Head of caudate nucleus (tissue), 42 donors: ENCODE measurements around the gene C1QC.
"Not testable (repeated sequence)": the region's sequence is repeated elsewhere in the genome, so short reads cannot be mapped to it uniquely, and the experiment has no call there.

Experiments used
- DNase-seq, 42 donors: peaks; one replicate each; pipeline versions ENCODE4 v3.0.0 to v3.0.0-alpha.2; 2020 to 2021; ENCODE audit warnings: mixed read lengths in 7 of 42
- intact Hi-C: fragments of 100-400 bp; cut with DNase I; formaldehyde crosslinking; loops from one replicate; pipeline ENCODE4 v1.15.0; 2022

Gene C1QC

DNA sequence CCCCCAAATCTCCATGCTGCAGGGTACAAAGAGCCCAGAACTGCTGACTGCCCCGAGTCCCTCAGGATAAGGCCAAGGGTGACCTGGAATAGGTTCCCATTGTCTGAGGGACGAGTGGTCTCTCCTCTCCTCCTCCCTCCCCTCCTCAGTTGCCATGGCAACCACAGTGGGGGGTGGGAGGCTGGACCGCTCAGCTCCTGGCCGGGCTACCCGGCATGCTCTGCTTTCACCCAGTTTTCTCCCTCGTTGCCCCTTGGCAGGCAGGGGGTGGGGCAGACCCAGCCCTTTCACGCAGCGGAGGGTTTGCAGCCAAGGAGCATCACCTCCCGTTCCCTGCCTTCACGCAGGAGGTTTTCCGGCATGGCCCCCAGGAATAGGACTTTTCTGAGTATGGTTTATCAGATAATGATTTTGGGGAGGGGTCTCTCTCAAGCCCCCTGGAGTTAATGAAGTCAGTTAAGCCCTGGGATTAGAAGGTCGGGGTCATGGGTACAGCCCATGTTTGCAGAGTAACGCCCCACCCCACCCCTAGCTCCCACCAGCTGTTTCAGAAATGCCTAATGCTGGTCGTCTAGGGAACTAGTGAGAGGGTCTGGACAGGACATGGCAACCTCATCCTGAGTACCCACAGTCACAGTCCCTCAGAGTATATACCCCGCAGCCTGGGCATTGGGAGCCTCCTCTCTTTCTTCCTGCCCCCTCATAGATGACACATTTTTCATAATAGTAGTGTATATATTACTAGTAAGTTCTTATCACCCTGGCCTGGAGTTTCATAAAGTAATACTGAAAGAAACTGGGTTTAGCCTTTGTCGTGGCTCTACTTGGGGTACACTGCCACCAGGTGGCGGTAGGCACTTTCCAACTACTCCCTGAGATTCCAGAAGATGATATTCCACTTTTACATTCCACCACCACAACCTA, 30.3 kb downstream of the C1QC start:
- intact Hi-C loops: no loop called here
- peak; percentile 24 to 87 (median 74) for DNase-seq

DNA sequence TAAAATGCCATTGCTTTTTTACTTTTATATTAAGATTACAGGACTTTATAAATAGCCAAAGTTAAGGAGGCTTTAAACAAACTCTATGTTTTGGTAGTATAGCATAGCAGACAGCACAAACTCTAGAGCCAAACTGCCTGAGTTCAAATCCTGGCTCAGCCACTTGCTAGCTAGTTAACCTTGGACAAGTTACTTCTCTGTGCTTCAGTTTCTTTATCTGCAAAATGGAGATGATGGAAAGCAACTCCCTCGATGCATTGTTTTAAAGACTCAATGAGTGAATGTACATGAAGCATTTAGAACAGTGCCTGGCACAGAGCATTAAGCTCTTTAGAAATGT, 30.9 kb downstream of the C1QC start:
- intact Hi-C loops: no loop called here

DNA sequence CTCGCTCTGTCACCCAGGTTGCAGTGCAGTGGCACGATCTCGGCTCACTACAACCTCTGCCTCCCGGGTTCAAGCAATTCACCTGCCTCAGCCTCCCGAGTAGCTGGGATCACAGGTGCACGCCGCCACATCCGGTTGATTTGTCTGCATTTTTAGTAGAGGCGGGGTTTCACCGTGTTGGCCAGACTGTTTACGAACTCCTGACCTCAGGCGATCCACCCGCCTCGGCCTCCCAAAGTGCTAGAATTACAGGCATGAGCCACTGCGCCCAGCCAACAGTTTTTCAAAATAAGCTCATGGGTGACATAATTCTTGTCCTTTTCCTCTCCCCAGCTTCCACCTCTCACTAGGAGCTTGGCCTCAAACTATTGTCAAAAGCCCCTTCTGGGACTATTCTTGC, 32.7 kb downstream of the C1QC start:
- DNase-seq, intact Hi-C loops: not testable (repeated sequence)

More for the DNA sequence above, 30.9 kb downstream of the C1QC start:
- no peak for DNase-seq

DNA sequence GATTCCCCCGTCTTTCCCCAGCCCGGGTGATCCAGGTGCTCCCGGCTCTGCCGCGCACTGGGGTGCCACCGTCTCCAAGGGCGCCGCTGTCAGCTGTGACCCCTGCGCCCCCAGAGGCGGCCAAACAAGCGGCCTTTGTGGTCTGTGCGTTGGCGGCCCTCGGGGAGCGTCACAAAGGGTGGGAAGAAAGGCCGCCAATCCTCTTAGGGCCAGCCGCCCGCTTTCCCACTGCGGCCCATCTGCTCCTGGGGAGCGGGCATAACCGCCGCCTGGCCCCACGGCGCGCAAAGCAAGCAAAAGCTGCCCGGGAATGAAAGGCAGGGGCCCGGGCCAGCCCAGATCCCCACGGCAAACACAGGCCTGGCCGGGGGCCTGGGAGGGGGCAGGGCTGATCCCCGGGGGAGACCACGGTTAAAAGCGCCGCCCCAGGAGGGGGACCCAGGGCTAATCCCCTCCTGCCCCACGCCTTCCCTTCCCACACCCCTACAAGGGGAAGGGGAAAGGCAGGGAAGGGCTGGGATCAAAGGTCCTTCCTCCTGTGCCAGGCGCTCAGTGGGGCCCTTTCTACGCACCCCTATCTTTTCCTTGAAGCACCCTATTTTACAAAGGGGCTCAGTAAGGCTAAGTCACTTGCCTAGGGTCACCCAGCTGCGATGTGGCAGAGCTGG, 33.6 kb downstream of the C1QC start:
- intact Hi-C loops: no loop called here
- peak in 13 of 42 donors; percentile 3 to 48 (median 20) for DNase-seq

DNA sequence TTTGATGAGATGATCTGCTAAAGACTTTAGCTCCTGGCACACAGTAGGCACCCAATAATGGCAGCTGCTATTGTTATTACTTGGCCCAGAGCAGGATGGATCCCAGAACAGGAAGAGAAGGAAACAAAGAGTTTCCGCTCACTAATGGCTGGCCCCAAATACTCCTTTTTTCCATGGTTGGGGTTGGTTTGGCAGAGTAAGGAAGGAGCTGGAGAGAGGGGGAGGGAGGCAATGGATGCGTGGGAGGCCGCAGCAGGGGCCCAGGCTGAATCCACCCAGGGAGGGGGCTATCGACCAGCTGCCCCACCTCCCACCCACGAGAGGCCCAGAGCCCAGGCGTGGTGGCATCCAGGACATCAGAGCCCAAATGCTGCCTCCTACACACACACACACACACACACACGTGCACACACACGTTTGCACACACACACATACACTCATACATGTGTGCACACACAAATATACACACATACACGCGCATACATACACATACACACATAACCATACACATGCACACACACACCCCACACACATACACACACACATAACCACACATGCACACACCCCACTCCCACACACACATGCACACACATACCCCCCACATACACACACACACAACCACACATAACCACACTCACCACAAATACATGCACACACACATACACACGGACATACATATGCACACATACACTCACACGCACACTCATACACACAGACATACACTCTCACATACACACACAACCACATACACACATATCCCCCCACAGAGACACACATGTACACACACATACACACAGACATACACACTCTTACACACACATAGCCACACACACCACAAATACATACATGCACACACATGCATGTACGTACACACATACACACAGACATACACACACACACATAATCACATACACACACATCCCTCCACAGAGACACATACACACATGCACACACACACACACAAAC, 34.8 kb downstream of the C1QC start:
- no peak for DNase-seq
- intact Hi-C loops: no loop called here

DNA sequence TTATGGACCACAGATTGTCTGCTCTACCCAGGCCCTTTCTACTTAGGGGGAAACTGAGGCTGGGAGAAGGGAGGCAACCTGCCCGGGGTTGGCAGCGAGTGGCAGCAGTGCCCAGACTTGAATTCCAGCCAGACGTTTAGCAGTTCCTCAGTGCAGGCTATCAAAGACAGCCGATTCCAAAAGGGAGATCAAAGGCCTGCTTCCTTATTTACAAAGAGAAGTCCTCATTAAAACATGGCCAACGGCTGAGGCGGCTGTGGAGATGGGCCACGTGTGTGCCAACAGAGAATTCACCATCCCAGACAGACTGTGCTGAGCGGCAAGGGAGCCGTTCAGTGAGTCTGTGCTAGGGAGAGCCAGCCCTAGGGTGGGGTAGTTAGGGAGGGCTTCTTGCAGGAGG, 37.3 kb downstream of the C1QC start:
- DNase-seq: no peak
- intact Hi-C loops: no loop called here

DNA sequence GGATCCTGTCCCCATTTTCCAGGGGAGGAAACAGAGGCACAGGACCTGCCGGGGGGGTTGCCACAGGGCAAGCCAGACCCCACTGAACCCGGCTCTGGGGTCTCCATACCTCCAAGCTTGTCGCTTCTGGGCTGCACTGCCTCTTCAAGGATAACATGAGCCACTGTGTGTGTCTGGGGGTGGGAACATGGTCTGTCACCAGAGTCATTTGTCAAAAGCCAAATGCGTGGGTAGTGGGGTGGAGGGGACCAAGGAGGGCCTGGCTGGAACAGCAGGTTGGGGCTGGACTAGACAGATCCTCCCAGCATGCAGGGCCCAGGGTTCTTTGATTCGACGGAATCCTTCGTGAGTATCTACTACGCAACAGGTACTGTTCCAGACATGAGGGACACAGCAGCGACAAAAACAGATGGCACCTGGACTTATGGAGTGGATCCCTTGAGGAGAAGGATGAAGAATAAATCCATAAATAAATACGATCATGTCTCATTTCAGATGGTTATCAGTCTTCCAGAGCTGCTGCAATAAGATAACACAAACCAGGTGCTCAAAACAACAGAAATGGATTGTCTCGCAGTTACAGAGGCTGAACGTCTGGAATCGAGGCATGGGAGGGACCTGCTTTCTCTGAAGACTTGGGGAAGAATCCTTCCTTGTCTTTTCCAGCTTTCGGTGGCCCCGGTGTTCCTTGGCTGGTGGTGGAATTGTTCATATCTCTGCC, 38.3 kb downstream of the C1QC start:
- intact Hi-C loops: no loop called here
- no peak for DNase-seq

DNA sequence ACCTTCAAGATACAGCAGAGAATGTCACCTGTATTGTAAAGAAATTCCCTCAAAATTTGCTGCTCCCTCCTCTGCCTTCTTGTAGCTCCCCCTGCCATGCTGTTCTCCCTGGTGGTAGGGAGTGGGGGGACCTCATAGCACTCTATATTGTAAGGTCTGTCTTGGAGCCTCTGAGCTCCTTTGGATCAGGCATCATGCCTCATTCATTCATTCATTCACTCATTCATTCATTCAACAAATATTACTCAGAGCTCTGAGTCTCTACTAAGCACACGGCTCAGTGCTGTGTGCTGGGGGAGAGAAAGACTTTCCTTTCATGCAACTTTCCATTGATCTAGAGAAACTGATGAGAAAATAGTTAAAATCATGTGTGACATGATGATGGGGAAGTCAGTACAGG, 40.1 kb downstream of the C1QC start:
- no peak for DNase-seq
- intact Hi-C loops: no loop called here

DNA sequence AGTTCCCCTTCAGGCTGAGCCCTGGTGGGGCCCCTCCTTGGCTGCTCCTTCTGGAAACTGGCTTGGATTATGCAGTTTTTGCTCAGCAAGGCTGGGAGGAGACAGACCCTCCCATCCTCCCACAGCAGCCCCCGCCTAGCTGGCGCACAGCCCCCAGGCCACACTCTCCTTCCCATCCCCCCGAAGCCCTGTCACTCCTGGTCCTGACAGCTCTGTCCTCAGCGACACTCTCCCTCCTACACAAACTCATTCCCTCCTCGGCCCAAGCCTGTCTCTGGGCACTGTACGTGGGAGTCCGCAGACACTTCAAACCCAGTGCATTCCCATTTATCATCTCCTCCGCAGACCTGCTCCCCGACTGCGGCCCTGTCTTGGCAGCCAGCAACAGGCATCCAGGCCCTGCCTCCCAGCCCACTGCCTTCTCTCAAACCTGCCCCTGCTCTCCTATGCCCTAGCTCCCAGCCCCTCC, 42.2 kb downstream of the C1QC start:
- intact Hi-C loops: no loop called here
- DNase-seq: no peak

DNA sequence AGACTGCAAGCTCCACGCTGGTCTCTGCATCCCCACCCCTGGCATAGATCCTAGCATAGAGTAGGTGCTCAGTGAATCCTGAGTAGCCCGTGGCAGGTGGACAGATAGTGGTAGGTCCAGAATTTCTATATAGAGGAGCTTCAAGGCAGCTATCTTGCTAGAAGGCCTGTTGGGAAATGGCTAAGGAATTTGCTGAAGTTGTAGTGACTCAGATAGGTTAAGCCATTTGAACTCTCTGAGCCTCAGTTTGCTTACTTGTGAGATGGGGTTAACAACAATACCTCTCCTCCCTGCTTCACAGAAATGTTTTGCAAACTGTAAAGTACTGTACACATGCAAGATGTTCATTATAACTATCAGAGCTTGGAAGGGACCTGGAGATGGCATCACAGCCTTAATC, 43.8 kb downstream of the C1QC start:
- intact Hi-C loops: no loop called here
- DNase-seq: no peak

DNA sequence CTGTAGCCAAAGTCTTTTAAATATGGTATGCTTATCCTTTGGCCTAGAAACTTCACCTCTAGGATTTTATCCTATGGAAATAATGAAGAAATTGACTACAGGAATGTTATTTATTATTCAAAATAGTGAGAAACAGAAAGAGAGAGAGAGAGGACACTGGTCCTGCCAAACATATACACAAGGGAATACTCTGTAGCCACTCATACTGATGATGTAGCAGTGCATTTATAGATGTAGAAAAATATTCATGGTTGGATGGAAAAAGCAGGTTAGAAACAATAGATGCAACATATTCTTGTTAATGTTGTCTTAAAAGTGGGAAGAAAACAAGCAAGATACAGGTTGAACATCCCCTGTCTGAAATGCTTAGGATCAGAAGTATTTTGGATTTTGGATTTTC, 45.0 kb downstream of the C1QC start:
- intact Hi-C loops: no loop called here

DNA sequence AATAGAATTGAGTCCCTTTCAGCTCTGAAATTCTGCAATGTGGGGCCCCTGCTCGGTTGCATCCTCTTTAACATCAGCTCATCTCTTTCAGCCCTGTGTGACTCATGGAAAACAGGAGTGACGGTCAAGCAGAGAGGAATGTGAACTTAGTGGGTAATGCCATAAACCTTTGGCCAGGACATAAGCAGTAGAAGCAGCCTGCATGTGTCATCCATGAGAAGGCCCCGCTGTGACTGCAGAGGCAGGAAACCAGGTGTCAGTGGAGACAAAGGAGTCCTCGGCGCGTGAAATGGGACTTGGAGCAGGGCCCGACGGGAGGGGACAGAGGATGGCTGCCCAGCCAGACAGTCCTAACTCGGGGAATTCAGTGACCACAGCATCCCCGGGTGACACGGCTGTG, 46.1 kb downstream of the C1QC start:
- no peak for DNase-seq
- intact Hi-C loops: no loop called here

More for the DNA sequence above, 45.0 kb downstream of the C1QC start:
- DNase-seq: no peak

DNA sequence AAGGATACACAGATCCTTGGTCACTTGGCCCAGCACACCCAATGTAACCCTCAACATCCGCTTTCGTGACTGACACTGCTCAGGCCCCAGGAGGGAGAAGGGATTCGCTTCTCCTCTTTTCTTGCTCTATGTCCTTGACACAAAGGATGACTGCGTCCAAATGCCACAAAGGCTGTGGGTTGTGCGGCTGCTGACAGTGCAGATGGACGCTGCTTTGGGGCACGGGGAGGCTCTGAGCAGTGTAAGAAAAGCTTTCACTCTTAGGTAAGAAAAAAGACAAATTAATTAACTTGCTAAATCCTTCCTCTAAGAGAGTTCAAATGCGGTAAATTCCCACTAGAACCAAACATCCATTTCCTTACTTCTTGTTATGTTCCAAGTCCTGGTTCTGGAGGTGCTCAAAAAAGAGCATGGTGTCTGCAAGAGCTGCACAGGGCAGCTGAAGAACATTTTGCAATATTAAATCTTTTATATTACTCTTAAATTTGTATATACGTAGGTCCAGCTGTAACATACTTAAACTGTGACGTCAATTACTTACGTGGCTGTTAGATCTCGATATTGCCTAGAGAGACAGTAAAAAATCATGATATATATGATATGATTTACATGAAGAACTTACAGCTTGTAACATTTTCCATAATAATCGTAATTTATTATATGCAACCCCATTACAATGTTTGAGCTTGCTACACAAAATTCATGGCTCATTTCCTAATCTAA, 47.8 kb downstream of the C1QC start:
- intact Hi-C loops: no loop called here
- no peak for DNase-seq

DNA sequence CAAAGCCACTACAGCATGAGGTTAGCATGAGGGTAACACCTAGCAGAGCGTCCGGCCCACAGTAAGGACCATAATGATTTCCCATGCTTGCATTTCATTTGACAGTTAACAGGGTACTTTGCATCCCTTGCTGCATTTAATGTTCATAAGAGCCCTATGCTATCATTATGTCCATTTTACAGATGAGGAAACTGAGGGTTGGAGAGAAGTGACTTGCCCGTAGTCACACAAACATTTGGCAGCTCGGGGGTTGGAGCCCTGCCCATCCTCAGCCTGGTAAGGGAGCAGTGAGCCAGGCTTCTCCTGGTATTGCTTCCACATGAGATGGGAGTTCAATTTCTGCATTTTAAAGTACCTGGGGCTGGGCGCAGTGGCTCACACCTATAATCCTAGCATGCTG, 50.7 kb downstream of the C1QC start:
- intact Hi-C loops: no loop called here
- DNase-seq: no peak

DNA sequence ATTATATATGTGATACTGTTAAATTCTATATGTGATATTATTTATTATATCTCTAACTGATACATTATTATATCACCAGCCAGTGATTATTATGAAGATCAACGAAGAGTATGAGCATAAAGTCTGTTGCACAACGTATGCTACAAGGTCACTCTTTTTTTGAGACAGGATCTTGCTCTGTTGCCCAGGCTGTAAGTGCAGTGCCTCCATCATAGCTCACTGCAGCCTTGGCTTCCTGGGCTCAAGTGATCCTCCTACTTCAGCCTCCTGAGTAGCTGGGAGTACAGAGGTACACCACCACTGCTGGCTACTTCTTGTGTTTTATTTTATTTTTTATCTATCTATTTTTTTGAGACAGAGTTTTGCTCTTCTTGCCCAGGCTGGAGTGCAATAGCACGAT, 53.2 kb downstream of the C1QC start:
- intact Hi-C loops: no loop called here
- DNase-seq: no peak
